DMS53 treated with DMSO at 0.1 percent for 48 hours (cell line): ENCODE measurements around the gene HSFX4.
"Not testable (repeated sequence)": the region's sequence is repeated elsewhere in the genome, so short reads cannot be mapped to it uniquely, and the experiment has no call there.

Experiments used
- DNase-seq: peaks from one replicate; lab custom pipeline; 2025; ENCODE audit not compliant: unreplicated experiment; lab: John Stamatoyannopoulos, UW

The HSFX4 gene

GRCh38 chrX:149929400-149929799, at the start of gene HSFX4:
Gene HSFX4, plus strand, starts transcription at chrX:149929573. Its CDS starts 72 bp downstream, at chrX:149929645.
- DNase-seq = not testable (repeated sequence)

DNA sequence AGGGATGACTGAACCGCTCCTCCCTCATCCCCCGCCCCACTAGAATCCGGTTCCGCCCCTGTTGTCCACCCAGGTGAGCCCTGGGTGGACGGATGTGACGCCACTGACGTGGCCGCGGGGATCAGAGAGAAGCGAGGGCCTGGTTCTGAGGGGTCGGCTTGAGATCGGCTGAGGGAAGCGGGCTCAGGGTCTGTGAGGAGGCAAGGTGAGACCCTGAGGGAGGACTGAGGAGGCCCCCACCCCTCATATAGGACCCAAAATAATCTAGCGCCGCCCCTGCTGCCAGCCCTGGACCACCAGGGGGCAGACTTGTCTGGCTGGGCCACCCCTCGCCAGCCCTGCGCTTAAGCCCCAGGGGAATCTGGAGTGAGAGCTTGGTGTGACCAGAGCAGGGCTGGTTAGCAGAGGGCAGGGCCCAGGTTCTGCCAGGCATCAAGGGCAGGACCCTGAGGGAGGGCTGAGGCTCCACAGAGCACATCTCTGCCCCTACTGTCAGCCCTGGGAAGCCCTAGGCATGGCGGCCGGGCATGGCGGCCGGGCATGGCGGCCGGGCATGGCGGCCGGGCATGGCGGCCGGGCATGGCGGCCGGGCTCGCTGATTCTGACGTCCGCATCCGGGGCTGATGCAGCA, 48.2 kb upstream of the HSFX4 start, which contains the start of gene MAGEA8:
Gene MAGEA8, plus strand, starts transcription at position 103 of the 631 bp plus-strand sequence. CDS start 3,090 bp downstream, outside the sequence.
- no peak for DNase-seq

DNA sequence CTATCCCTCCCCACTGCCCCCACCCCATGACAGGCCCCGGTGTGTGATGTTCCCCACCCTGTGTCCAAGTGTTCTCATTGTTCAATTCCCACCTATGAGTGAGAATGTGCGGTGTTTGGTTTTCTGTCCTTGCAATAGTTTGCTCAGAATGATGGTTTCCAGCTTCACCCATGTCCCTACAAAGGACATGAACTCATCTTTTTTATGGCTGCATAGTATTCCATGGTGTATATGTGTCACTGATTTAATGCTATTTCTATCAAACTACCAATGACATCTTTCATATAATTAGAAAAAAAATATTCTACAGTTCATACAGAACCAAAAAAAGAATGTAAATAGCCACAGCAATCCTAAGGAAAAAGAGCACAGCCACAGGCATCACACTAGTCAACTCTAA, 38.5 kb upstream of the HSFX4 start:
- not testable (repeated sequence) for DNase-seq

DNA sequence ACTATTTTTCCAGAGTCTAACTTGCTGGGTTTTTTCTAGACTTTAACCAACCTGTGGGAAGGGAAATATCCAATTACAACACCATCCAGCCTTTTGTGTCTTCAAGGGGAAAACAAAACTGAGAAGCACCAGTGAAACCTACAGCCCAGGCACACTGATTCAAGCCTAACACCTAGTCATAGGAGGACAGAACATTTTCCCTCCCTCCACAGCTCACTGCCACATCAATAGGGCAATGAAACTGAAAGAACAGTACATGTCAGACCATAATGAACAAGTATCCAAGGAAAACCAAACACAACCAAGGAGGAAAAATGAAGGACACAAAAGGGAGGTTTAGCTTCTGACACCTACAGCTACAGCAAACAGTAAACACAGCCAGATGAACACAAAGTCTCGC, 30.8 kb upstream of the HSFX4 start:
- no peak for DNase-seq

DNA sequence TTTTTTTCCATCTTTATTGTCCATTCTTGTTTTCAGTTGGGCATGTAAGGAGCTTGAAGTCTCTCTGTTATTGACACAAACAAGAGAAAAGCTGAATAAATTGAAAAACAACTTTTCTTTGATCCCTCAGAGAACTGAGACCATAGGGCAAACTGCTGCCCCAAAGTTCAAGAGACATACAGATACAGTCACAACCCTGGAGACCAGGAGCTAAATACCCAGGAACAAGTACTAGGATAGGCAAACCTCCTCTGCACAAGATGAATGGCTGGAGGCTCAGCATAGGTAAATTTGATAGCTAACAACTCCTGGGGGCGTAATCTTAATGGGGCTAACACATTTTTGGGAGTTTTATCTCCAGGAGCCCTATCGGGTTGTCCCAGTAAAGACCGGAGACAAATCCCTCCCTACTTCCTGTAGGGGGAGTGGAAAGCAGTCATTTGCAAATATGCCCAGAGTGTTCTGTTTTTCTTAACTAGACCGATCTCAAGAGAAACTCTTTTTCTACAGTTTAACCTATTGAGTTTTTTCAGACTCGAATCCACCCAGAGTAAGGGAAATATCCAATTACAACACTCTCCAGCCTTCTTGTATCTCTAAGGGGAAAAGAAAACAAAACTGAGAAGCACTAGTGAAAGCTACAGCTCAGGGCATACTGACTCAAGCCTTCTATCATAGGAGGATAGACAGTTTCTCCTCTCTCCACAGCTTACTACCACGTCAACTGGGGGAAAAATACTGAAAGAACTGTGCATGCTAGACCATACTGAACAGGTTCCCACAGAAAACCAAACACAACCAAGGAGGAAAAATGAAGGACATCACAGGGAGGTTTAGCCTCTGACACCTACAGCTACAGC, 25.3 kb upstream of the HSFX4 start:
- DNase-seq = peak; percentile 11

- no peak for DNase-seq
Measured at GRCh38 chrX:149908308-149908707, 21.1 kb upstream of the HSFX4 start.

DNA sequence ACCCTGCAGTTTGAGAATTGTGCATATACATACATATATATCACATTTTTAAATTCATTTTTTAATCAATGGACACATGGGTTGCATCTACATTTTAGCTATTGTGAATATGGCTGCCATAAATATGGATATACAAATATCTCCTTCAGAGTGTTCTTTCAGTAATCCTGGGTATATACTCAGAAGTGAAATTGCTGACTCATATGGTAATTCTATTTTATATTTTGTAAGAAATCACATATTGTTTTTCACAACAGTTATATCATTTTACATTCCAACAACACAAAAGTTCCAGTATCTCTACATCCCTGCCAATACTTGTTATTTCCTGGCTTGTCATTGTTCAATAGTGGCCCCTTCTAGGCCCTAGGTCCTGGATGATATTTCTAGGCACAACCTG, 20.6 kb upstream of the HSFX4 start:
- no peak for DNase-seq

GRCh38 chrX:149909324-149910177, 19.8 kb upstream of the HSFX4 start:
- no peak for DNase-seq

GRCh38 chrX:149910178-149910695, 19.1 kb upstream of the HSFX4 start:
- DNase-seq = no peak

GRCh38 chrX:149916745-149917392, 12.5 kb upstream of the HSFX4 start:
- no peak for DNase-seq

GRCh38 chrX:149923836-149924235, 5.5 kb upstream of the HSFX4 start:
- DNase-seq = not testable (repeated sequence)

DNA sequence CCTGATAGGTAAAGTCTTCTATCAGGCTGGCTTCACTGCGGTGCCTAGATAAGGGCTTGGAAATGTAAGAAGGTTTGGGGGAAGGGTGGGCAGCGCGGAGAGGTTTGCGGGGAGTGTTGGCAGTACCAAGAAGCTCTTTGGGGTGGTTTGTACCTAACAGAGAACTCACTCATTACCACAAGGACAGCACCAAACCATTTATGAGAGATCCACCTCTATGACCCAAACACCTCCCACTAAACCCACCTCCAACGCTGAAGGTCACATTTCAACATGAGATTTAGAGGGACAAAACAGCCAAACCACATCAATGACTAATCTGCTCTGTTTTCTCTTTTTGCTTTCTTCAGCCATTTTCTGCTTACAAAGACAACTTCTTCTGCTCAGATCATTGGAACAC, 4.9 kb upstream of the HSFX4 start:
- not testable (repeated sequence) for DNase-seq

DNA sequence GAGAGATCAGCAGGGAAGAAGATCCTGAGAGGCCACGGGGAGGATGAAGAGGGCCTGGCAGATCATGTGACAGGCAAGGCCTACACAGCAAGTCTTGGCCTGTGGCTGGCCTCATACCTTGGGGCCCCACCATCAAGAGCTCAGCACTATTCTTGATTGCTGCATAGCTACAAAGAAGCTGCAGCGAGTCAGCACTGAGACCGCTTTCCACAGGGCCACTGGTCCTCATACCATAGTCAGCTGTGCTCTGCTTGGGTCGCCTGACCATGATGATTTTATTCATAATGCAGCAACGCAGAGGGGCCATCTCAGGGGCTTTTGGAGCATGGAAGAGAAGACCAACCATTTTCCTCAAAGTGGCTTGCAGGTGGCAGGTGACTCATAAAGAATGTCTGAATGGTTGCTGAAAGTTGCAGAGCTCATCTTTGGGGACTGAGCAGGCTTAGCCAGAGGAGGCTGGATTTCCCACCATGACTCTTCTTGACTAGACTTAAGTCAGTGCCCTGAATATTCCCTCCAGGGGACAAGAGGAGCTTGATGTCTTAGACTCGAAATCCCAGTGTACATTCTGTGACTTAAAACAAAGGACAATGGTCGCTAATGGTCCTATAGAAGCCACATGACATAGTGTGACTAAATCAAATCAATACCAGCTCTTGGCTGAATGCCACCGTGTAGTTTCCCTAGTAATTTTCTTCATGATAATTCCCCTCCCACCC, 2.0 kb upstream of the HSFX4 start:
- DNase-seq = not testable (repeated sequence)

GRCh38 chrX:149927964-149928258, 1.5 kb upstream of the HSFX4 start:
- DNase-seq = not testable (repeated sequence)

DNA sequence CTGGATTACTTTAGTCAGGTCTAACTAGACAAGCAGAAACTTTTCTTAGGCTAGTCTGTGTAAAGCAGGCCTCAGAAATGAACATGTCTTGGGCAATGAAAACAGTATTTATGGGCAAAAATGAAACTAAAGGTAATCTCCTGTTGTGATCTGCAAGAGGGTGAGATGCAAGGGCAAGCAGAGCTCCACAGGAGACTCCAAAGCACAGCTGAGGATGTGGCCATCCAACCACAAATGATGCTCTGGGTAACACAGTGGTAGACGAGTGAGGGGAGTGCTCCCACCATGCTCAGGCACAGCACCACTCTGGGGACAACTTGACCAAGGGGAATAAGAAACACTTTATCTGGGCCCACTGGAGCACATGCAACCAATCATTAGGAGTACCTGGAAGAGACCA, 738 bp upstream of the HSFX4 start:
- DNase-seq = not testable (repeated sequence)

DNA sequence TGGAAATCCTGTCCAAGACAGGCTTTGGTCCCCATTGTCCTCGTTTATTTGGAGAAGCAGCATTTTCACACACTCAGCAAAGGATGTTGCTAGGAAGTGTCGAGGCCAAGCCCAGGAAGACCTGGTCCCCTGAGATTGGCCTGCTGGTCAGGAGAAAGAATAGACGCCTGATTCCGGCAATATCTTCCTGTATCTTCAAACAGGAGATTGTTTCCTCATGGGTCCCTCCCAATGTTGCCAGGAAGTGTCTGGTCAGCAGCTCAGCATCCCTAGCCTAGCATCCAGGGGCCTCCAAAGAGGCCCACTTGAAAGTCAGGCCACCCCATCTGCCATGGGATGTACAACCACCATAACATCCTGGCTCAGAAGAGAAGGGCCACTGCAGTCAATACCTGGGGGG, 2.0 kb downstream of the HSFX4 start:
- not testable (repeated sequence) for DNase-seq

DNA sequence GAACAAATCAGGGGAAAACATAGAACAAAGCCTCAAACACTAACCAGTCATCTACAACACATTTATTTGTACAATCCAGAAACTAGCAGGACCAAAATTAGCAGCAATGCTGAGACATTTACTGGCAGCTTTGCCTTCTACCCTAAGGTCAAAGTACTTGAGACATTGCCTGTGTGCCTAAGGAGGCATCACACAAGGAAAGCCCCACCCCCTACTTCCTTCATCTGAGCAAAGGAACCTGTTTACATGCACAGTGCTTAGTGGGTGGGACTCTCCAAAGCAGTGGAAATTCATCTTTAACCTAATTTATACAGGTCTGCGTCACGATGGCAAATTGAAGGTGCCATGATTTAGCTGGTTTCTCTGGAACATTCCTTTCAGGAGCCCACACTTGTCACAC, 2.8 kb downstream of the HSFX4 start:
- not testable (repeated sequence) for DNase-seq

DNA sequence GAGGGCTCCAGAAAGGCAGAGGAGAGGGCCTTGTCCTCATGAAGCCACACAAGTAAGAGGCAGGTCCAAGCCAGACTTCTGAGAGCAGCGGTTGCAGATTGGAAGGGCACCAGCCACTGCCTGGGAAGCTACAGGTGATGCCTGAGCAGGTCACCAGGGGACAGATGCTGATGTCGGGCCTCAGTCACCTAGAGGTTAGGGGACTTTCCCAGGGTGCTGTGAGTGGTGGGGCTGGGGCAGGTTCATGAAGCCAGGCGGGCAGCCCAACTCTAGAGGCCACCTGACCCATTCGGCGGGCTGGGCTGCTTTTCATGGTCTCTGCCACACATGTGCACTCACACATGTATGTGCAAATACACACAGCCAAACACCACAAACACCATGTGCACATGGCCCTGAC, 3.6 kb downstream of the HSFX4 start:
- DNase-seq = not testable (repeated sequence)

- DNase-seq = not testable (repeated sequence)
Measured at GRCh38 chrX:149933547-149933946, 4.2 kb downstream of the HSFX4 start.

DNA sequence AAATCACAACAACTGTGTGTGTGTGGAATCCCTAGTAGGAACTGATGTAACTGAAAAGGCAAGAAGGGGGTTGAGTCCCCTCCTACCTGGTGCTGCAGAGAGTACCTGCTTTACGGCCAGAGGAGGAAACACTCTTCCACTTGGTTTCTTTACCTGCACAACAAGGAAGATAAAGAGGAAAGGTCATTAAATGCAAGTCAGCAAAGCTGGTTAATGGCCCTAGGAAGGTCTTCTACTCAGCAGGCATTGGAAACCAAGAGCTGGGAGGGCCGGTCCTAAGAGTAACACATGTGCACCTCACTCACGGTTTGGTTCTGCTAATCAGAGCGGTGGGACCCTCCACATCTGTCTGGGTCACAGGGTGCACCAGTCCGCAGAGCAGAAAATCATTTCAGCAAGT, 8.0 kb downstream of the HSFX4 start:
- not testable (repeated sequence) for DNase-seq
